HEK293T (cell line): Measurements from ENCODE around the gene CNIH3.

Experiments used
- CTCF ChIA-PET: fragments of 350-600 bp; formaldehyde crosslinking; extraction: SDS; loops from one replicate; lab custom pipeline; 2021; ENCODE audit warnings: antibody characterized with exemption, inconsistent platforms; lab: Yijun Ruan, JAX
- POLR2A ChIA-PET: fragments of 350-600 bp; formaldehyde crosslinking; extraction: SDS; loops from one replicate; lab custom pipeline; 2020; ENCODE audit warnings: antibody characterized with exemption, inconsistent platforms; lab: Yijun Ruan, JAX
- DNase-seq: peaks from one replicate; pipeline ENCODE4 v3.0.0; 2012; ENCODE audit warnings: mixed read lengths; ENCODE audit errors: extremely low spot score
- ARNT ChIP-seq: fragments of 450-650 bp; IDR thresholded peaks from 2 replicates; pipeline ENCODE4 v1.6.1; 2017; ENCODE audit warnings: mild to moderate bottlenecking
- BHLHE40 ChIP-seq: fragments of 450-650 bp; IDR thresholded peaks from 2 replicates; pipeline ENCODE4 v1.6.1; 2016; ENCODE audit warnings: mild to moderate bottlenecking, moderate library complexity, borderline replicate concordance
- CTBP1 ChIP-seq: fragments of 450-650 bp; IDR thresholded peaks from 2 replicates; pipeline ENCODE4 v1.6.1; 2016; ENCODE audit warnings: borderline replicate concordance
- ELF4 ChIP-seq: fragments of 450-650 bp; IDR thresholded peaks from 2 replicates; pipeline ENCODE4 v1.6.1; 2017; ENCODE audit warnings: antibody characterized with exemption
- FOXA1 ChIP-seq: fragments of 450-650 bp; IDR thresholded peaks from 2 replicates; pipeline ENCODE4 v1.6.1; 2016; ENCODE audit warnings: mild to moderate bottlenecking
- FOXK2 ChIP-seq: fragments of 450-650 bp; IDR thresholded peaks from 2 replicates; pipeline ENCODE4 v1.6.1; 2016; ENCODE audit warnings: mild to moderate bottlenecking
- FOXM1 ChIP-seq: fragments of 450-650 bp; IDR thresholded peaks from 2 replicates; pipeline ENCODE4 v1.6.1; 2017; ENCODE audit warnings: mild to moderate bottlenecking, borderline replicate concordance
- HDGF ChIP-seq: fragments of 450-650 bp; IDR thresholded peaks from 2 replicates; pipeline ENCODE4 v1.6.1; 2017; ENCODE audit warnings: antibody characterized with exemption, borderline replicate concordance
- L3MBTL2 ChIP-seq: fragments of 450-650 bp; conservative IDR thresholded peaks from 2 replicates; pipeline ENCODE4 v1.6.1; 2016; ENCODE audit warnings: mild to moderate bottlenecking
- LEF1 ChIP-seq: fragments of 450-650 bp; IDR thresholded peaks from 2 replicates; pipeline ENCODE4 v1.6.1; 2017; ENCODE audit warnings: mild to moderate bottlenecking, borderline replicate concordance
- NFRKB ChIP-seq: fragments of 450-650 bp; IDR thresholded peaks from 2 replicates; pipeline ENCODE4 v1.6.1; 2016; ENCODE audit warnings: mild to moderate bottlenecking, moderate library complexity
- SP1 ChIP-seq: fragments of 450-650 bp; IDR thresholded peaks from 2 replicates; pipeline ENCODE4 v1.6.1; 2017
- SUZ12 ChIP-seq: fragments of 450-650 bp; IDR thresholded peaks from 2 replicates; pipeline ENCODE4 v1.6.1; 2016; ENCODE audit warnings: mild to moderate bottlenecking
- TARDBP ChIP-seq: fragments of 450-650 bp; IDR thresholded peaks from 2 replicates; pipeline ENCODE4 v1.6.1; 2016
- ZNF384 ChIP-seq: fragments of 450-650 bp; IDR thresholded peaks from 2 replicates; pipeline ENCODE4 v1.6.1; 2016
- TF ChIP-seq, protein P1 (sequence below): fragments of 450-650 bp; IDR thresholded peaks from 2 replicates; pipeline ENCODE4 v1.6.1; 2016

The CNIH3 gene

DNA sequence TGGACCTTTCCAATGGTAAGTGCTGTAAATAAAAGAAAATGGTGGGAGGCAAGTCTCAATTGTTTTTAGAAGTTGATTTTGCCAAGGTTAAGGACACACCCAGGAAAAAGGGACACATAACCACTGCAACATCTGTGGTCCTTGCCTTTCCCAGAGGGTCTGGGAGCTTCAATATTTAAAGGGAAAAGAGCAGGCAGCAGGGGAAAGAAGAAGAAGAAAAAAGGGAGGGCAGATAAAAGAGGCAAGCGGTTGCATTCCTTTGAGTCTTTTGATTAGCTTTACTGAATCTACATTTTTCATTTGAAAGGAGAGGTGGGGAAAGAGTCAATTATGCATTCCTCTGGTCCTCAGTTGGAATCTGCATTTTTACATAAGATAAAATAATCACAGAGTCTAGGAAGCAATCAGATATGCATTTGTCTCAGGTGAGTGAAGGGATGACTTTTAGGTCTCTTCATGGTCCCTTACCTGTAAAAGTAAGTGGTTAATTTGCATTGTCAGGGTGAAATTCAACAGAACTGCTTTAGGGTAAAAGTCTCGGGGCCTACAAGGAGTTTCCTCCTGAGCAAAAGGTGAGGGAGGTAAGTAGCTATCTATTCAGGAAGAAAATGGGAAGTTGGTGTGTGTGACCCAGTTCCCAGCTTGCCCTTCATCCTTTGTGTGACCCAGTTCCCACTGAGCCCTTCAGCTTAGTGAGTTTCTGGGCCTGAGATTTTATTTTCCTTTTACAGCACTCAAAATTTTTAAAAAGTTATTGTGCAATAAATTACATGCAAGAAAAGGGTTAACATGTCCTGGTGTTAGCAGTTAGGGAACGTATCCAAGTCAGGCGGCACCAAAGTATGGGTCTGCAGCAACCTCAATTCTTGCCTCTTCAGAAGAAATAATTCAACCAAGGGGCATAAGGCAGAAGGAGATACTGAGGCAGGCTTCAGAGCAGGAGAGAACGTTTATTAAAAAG, 8.6 kb upstream of the CNIH3 start:
- TF ChIP-seq ARNT (no peak), TARDBP (no peak), FOXA1 (no peak)
- CTCF ChIA-PET: interaction anchor here (1.1 to 1.2 kb wide), 2 partner anchors 11 to 17 kb away, joined by 3 read pairs; no protein-coding TSS in a partner anchor

DNA sequence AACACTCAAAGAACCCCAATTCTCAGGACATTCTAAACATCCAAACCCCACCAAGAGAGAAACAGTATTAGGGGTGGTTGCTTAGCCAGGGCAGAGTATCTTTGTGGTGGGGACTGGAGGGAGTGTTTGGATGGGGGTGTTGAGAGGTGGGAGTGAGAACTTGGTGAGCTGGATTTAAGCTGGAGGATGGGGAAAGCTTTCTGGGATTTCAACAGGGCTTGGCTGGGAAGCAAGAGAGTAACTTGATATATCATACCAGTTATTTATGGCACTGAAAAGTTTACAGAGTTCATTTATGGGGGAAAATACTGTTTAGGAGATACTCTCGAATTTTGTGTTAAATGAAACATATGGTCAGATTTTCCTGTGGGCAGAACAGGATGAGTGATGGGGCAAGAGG, 6.8 kb upstream of the CNIH3 start:
- ChIA-PET POLR2A (no interaction called here), CTCF (no interaction called here)
- TF ChIP-seq, protein P1, sequence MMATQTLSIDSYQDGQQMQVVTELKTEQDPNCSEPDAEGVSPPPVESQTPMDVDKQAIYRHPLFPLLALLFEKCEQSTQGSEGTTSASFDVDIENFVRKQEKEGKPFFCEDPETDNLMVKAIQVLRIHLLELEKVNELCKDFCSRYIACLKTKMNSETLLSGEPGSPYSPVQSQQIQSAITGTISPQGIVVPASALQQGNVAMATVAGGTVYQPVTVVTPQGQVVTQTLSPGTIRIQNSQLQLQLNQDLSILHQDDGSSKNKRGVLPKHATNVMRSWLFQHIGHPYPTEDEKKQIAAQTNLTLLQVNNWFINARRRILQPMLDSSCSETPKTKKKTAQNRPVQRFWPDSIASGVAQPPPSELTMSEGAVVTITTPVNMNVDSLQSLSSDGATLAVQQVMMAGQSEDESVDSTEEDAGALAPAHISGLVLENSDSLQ: no peak
- no peak for TF ChIP-seq LEF1
- TF ChIP-seq NFRKB: no peak
- TF ChIP-seq HDGF: no peak
- no peak for TF ChIP-seq TARDBP
- TF ChIP-seq SP1: no peak
- no peak for TF ChIP-seq ARNT
- TF ChIP-seq ZNF384: no peak
- TF ChIP-seq FOXM1: no peak
- no peak for DNase-seq

More for the DNA sequence above, 8.6 kb upstream of the CNIH3 start:
- POLR2A ChIA-PET: no interaction called here
- no peak for DNase-seq

DNA sequence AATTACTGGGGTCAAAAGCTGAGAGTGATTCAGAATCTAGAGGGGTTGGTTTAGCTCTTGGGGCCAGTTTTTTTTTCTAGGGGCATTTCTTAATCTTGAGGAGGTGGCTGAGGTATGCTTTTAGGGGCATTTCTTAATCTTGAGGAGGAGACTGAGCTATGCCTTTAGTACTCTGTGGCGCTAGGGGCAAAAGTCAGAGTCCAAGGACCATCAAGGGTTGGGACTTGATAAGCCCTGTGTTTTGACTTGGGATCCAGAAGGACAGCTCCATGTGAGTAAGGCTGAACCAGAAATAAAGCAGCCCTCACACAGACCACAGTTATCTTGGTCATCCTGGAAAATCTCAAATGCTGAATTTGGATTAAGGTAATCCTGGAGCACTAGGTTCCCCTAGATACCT, 3.9 kb upstream of the CNIH3 start:
- CTCF ChIA-PET: interaction anchor here (0.9 kb wide), 1 partner anchor 311 kb away, joined by 4 read pairs; no protein-coding TSS in a partner anchor
- POLR2A ChIA-PET: no interaction called here
- no peak for DNase-seq
- TF ChIP-seq, protein P1: no peak
- TF ChIP-seq TARDBP: no peak
- TF ChIP-seq FOXA1: no peak
- TF ChIP-seq NFRKB: no peak
- TF ChIP-seq BHLHE40: no peak
- no peak for TF ChIP-seq HDGF
- no peak for TF ChIP-seq ARNT
- no peak for TF ChIP-seq ZNF384

DNA sequence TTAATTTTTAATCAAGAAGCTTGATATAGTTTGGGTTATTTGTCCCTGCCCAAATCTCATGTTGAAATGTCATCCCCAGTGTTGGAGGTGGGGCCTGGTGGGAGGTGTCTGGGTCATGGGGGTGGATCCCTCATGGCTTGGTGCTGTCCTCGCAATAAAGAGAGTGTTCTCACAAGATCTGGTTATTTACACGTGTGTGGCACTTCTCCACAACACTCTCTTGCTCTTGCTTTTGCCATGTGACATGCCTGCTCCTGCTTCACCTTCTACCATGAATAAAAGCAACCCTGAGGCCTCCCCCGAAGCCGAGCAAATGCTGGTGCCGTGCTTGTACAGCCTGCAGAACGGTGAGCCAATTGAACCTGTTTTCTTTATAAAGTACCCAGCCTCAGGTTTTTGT, 2.6 kb upstream of the CNIH3 start:
- ChIA-PET CTCF (interaction anchor here (0.5 to 0.9 kb wide), 2 partner anchors 161 to 309 kb away, joined by 3 to 4 read pairs; no protein-coding TSS in a partner anchor), POLR2A (no interaction called here)
- TF ChIP-seq ARNT (no peak), LEF1 (no peak), HDGF (no peak), FOXK2 (no peak), NFRKB (no peak), L3MBTL2 (no peak), CTBP1 (no peak), FOXM1 (no peak), BHLHE40 (no peak), SP1 (no peak), ELF4 (no peak), TARDBP (no peak), SUZ12 (no peak), FOXA1 (no peak), ZNF384 (no peak)
- TF ChIP-seq, protein P1: no peak
- DNase-seq: no peak

DNA sequence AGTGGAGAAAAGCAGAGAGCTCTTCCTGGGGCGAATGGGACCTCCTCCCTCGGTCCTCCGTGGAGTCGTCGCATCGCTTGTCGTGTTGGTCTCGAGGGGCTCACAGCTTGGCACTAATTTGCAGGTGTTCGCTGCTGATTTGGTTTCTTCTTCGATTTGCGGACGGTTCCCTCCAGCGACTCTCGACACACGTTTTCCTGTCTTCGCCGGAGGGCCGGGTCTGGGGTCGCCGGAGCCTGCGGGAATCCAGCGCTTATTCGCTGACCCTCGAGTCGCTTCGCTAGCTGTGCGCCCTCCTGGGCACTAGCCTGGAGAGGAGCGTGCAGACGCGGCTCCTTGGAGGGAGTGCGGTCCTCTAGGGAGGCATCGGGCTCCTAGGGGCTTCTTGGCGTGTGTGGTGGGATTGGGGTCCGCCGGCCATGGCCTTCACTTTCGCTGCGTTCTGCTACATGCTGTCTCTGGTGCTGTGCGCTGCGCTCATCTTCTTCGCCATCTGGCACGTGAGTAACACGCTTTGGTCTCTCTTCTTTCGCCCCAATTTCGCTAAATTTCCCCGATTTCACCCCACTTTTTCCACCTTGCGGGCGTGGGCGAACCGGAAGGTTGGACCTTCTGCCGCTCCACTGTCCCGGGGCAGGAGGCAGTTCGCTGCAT, 766 bp downstream of the CNIH3 start:
- DNase-seq: no peak
- ChIA-PET POLR2A (interaction anchor here (1.1 to 1.4 kb wide), 5 partner anchors 9 to 26 kb away, joined by 3 to 5 read pairs (median 3); no protein-coding TSS in a partner anchor), CTCF (interaction anchor here (0.8 to 1.2 kb wide), 4 partner anchors 14 to 306 kb away, joined by 3 to 5 read pairs (median 4); no protein-coding TSS in a partner anchor)
- TF ChIP-seq FOXA1 (no peak), L3MBTL2 (no peak; the same call in 1 of the 2 replicates), CTBP1 (no peak), SUZ12 (no peak), TARDBP (no peak), ZNF384 (no peak), ELF4 (no peak), SP1 (no peak), LEF1 (no peak), FOXK2 (no peak)
- TF ChIP-seq, protein P1: no peak
